HepG2 (cell line): ENCODE data around the gene ZMPSTE24. TPM values are rescaled to one million over a fixed set of nuclear protein-coding genes. Genes with fewer than 3 reads are reported as not detected.
A peak's percentile ranks its signal among the peaks of the same experiment; 100 is the strongest.

Experiments used
- CREM ChIP-seq, 2 experiments: sonication (generic) in 1 of 2; formaldehyde crosslinking in 1 of 2; IDR thresholded peaks; 2 replicates each; pipeline versions ENCODE4 v1.4.0 to v1.6.1; 2016 to 2020; ENCODE audit warnings: antibody characterized with exemption in 1 of 2, mild to moderate bottlenecking in 1 of 2, missing genetic modification reagents in 1 of 2
- E2F1 ChIP-seq: sonication (generic); formaldehyde crosslinking; IDR thresholded peaks from 2 replicates; pipeline ENCODE4 v1.5.0; 2020; ENCODE audit warnings: missing genetic modification reagents
- HDAC2 ChIP-seq: sonication (generic); formaldehyde crosslinking; IDR thresholded peaks from 2 replicates; pipeline ENCODE4 v1.4.0; 2020; ENCODE audit warnings: missing genetic modification reagents
- HMG20B ChIP-seq: conservative IDR thresholded peaks from 2 replicates; pipeline ENCODE4 v1.6.1; 2016; ENCODE audit warnings: missing genetic modification reagents, missing compliant biosample characterization
- MAZ ChIP-seq, 2 experiments: sonication (generic) in 1 of 2; formaldehyde crosslinking in 1 of 2; IDR thresholded peaks; 2 replicates each; pipeline versions ENCODE4 v1.5.0 to v1.6.1; 2012 to 2020; ENCODE audit warnings: low read depth in 2 of 2, mild to moderate bottlenecking in 2 of 2, borderline replicate concordance in 1 of 2, improper control_type of control experiment in 1 of 2, low read length in 1 of 2, missing genetic modification reagents in 1 of 2, moderate library complexity in 1 of 2
- NAIF1 ChIP-seq: sonication (generic); formaldehyde crosslinking; IDR thresholded peaks from 2 replicates; pipeline ENCODE4 v1.5.0; 2020; ENCODE audit warnings: mild to moderate bottlenecking, missing genetic modification reagents, borderline replicate concordance
- NFE2L1 ChIP-seq: sonication (generic); formaldehyde crosslinking; IDR thresholded peaks from 2 replicates; pipeline ENCODE4 v1.4.0; 2020; ENCODE audit warnings: missing genetic modification reagents, mild to moderate bottlenecking, borderline replicate concordance
- PREB ChIP-seq: sonication (generic); formaldehyde crosslinking; IDR thresholded peaks from 2 replicates; pipeline ENCODE4 v1.4.0; 2020; ENCODE audit warnings: missing genetic modification reagents
- RELA ChIP-seq: sonication (generic); formaldehyde crosslinking; IDR thresholded peaks from 2 replicates; pipeline ENCODE4 v1.4.0; 2020; ENCODE audit warnings: missing genetic modification reagents
- U2AF1 ChIP-seq: fragments of 200-400 bp; formaldehyde crosslinking; optimal IDR thresholded peaks from 2 replicates; pipeline ENCODE3; 2017; ENCODE audit warnings: mild to moderate bottlenecking, low read depth, low read length
- ZEB1 ChIP-seq: IDR thresholded peaks from 2 replicates; pipeline ENCODE4 v1.6.1; 2012; ENCODE audit warnings: mild to moderate bottlenecking, low read depth, inconsistent platforms; ENCODE audit not compliant: insufficient replicate concordance
- ZNF124 ChIP-seq: sonication (generic); formaldehyde crosslinking; IDR thresholded peaks from 2 replicates; pipeline ENCODE4 v1.4.0; 2020; ENCODE audit warnings: missing genetic modification reagents
- ZNF230 ChIP-seq: sonication (generic); formaldehyde crosslinking; IDR thresholded peaks from 2 replicates; pipeline ENCODE4 v1.4.0; 2020; ENCODE audit warnings: mild to moderate bottlenecking, missing genetic modification reagents
- ZNF329 ChIP-seq: sonication (generic); formaldehyde crosslinking; IDR thresholded peaks from 2 replicates; pipeline ENCODE4 v1.9.0; 2021; ENCODE audit warnings: low read depth, mild to moderate bottlenecking, missing genetic modification reagents
- ZNF451 ChIP-seq: sonication (generic); formaldehyde crosslinking; IDR thresholded peaks from 2 replicates; pipeline ENCODE4 v1.5.0; 2020; ENCODE audit warnings: mild to moderate bottlenecking, missing genetic modification reagents
- ZNF567 ChIP-seq: sonication (generic); formaldehyde crosslinking; IDR thresholded peaks from 2 replicates; pipeline ENCODE4 v1.8.1; 2023; ENCODE audit warnings: mild to moderate bottlenecking, missing genetic modification reagents, borderline replicate concordance
- ZNF576 ChIP-seq: sonication (generic); formaldehyde crosslinking; IDR thresholded peaks from 2 replicates; pipeline ENCODE4 v1.4.0; 2020; ENCODE audit warnings: mild to moderate bottlenecking, missing genetic modification reagents
- ZNF678 ChIP-seq: sonication (generic); formaldehyde crosslinking; IDR thresholded peaks from 2 replicates; pipeline ENCODE4 v1.4.0; 2020; ENCODE audit warnings: mild to moderate bottlenecking, missing genetic modification reagents
- ZNF790 ChIP-seq: sonication (generic); formaldehyde crosslinking; IDR thresholded peaks from 2 replicates; pipeline ENCODE4 v1.8.0; 2022; ENCODE audit warnings: missing genetic modification reagents, mild to moderate bottlenecking, borderline replicate concordance
- polyA plus RNA-seq, 8 experiments: library from polyadenylated mRNA; depleted of rRNA in 3 of 8; stranded (reverse) in 7 of 8; unstranded in 1 of 8; fragments of >200 nt; fragmentation: Illumina TruSeq in 4 of 8; extraction: Trizol in 4 of 8; gene quantifications; 2 replicates each; pipeline versions ENCODE4 v1.2.1 to v1.2.3, GENCODE V29; 2011 to 2016; ENCODE audit warnings: low read depth in 4 of 8, missing spikeins in 1 of 8, mixed read lengths in 1 of 8; ENCODE audit not compliant: insufficient read depth in 1 of 8
- total RNA-seq, 5 experiments: library from RNA; depleted of rRNA; stranded (reverse); fragments of >200 nt; fragmentation: Illumina TruSeq; extraction: Trizol; gene quantifications; 2 replicates each; pipeline ENCODE4 v1.2.3, GENCODE V29; 2016; ENCODE audit warnings: low read depth in 1 of 5
- TF ChIP-seq, protein P1 (sequence below): sonication (generic); IDR thresholded peaks from 2 replicates; pipeline ENCODE4 v1.6.1; 2016; ENCODE audit warnings: low read depth, borderline replicate concordance
- TF ChIP-seq, protein P2 (sequence below): IDR thresholded peaks from 2 replicates; pipeline ENCODE4 v1.6.1; 2016; ENCODE audit warnings: low read depth, borderline replicate concordance
- TF ChIP-seq, protein P3 (sequence below): sonication (generic); formaldehyde crosslinking; IDR thresholded peaks from 2 replicates; pipeline ENCODE4 v1.5.0; 2020; ENCODE audit warnings: mild to moderate bottlenecking, missing genetic modification reagents

ZMPSTE24 gene
- total and polyA plus RNA-seq, 2 of the 13 experiments (the other 11 are each of a cell fraction or from before 2014, with no cell fraction given): 13.6 to 60.2 TPM

DNA sequence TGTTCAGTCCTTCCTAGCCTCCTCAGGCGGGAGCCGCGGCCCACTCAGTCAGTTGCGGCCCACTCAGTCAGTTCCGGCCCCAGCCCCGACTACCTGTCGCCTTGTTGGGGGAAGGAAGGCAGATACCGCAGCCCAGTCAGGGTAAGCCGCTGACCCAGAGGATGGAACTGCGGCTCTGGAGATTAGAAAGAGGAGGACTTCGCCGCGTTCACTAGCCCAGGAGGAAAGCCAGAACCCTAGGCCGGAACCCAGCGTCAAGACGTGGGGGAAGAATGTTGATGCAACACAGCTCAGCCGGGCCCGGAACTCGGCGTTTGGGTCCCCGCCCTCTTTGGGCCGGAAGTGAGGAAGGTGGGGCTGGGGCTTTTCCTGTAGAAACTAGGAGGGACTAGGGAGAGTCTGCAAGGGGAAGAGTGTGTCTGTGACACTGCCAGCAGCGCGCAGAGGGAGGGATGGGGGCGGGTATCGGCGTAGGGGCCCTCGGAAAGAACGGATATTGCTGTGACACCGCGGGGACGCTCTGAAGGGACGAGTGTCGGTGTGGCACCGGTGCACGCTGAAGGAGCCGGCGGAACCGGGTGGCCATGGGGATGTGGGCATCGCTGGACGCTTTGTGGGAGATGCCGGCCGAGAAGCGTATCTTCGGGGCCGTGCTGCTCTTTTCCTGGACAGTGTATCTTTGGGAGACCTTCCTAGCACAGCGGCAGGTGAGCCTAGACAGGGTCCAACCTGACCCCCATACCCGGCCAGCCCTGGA lies at the start of gene ZMPSTE24 (continued):
- TF ChIP-seq ZNF576 (CRISPR knock-in tag) (no peak), U2AF1 (peak; percentile 87), ZNF451 (CRISPR knock-in tag) (peak; percentile 80; the same call in 1 of the 2 replicates), NFE2L1 (CRISPR knock-in tag) (no peak), ZNF124 (CRISPR knock-in tag) (peak; percentile 83; the same call in 1 of the 2 replicates), ZNF678 (CRISPR knock-in tag) (no peak), MAZ (IDR thresholded peaks at IDR 0.05; ENCODE audit: borderline replicate concordance, low read depth, low read length) (peak; percentile 98), MAZ (CRISPR knock-in tag; IDR thresholded peaks at IDR 0.05; ENCODE audit: low read depth) (peak; percentile 74), E2F1 (CRISPR knock-in tag) (no peak), NAIF1 (CRISPR knock-in tag) (peak; percentile 90; the same call in 1 of the 2 replicates), RELA (no peak; the same call in 1 of the 2 replicates), ZNF790 (CRISPR knock-in tag) (peak; percentile 85; the same call in 1 of the 2 replicates), ZNF329 (CRISPR knock-in tag) (peak; percentile 87; the same call in 1 of the 2 replicates), ZNF567 (CRISPR knock-in tag) (no peak), ZEB1 (no peak), ZNF230 (CRISPR knock-in tag) (peak; percentile 91; the same call in 1 of the 2 replicates), HDAC2 (CRISPR knock-in tag) (peak; percentile 88; the same call in 1 of the 2 replicates), CREM (IDR thresholded peaks at IDR 0.05) (peak; percentile 88), CREM (CRISPR knock-in tag; IDR thresholded peaks at IDR 0.05) (no peak; the same call in 1 of the 2 replicates), HMG20B (CRISPR knock-in tag) (peak; percentile 59; the same call in 1 of the 2 replicates), PREB (CRISPR knock-in tag) (no peak)
- TF ChIP-seq, protein P1, sequence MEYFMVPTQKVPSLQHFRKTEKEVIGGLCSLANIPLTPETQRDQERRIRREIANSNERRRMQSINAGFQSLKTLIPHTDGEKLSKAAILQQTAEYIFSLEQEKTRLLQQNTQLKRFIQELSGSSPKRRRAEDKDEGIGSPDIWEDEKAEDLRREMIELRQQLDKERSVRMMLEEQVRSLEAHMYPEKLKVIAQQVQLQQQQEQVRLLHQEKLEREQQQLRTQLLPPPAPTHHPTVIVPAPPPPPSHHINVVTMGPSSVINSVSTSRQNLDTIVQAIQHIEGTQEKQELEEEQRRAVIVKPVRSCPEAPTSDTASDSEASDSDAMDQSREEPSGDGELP: peak; percentile 40; the same call in 1 of the 2 replicates
- TF ChIP-seq, protein P2, sequence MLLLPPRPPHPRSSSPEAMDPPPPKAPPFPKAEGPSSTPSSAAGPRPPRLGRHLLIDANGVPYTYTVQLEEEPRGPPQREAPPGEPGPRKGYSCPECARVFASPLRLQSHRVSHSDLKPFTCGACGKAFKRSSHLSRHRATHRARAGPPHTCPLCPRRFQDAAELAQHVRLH (CRISPR knock-in tag): peak; percentile 90; the same call in 1 of the 2 replicates
- TF ChIP-seq, protein P3, sequence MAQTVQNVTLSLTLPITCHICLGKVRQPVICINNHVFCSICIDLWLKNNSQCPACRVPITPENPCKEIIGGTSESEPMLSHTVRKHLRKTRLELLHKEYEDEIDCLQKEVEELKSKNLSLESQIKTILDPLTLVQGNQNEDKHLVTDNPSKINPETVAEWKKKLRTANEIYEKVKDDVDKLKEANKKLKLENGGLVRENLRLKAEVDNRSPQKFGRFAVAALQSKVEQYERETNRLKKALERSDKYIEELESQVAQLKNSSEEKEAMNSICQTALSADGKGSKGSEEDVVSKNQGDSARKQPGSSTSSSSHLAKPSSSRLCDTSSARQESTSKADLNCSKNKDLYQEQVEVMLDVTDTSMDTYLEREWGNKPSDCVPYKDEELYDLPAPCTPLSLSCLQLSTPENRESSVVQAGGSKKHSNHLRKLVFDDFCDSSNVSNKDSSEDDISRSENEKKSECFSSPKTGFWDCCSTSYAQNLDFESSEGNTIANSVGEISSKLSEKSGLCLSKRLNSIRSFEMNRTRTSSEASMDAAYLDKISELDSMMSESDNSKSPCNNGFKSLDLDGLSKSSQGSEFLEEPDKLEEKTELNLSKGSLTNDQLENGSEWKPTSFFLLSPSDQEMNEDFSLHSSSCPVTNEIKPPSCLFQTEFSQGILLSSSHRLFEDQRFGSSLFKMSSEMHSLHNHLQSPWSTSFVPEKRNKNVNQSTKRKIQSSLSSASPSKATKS (CRISPR knock-in tag): peak; percentile 91; the same call in 1 of the 2 replicates
